Endothelial cell of umbilical vein (primary cell): Measurements from ENCODE around the gene TFF3. TPM values are rescaled to one million over a fixed set of nuclear protein-coding genes. Genes with fewer than 3 reads are reported as not detected.

ENCODE experiments used
- BruUV-seq: library from RNA; stranded (reverse); fragments of 400-500 nt; replicated peaks from 2 replicates; lab custom pipeline; 2021; lab: Mats Ljungman, UMichigan
- CTCF ChIA-PET: fragments of 300-600, 350-600 bp; sonication (Branson Sonifier 250); formaldehyde crosslinking; loops from one replicate; lab custom pipeline; 2021; ENCODE audit warnings: antibody characterized with exemption, inconsistent platforms; lab: Charles Lee
- POLR2A ChIA-PET: fragments of 300-600, 350-600 bp; sonication (Branson Sonifier 250); formaldehyde crosslinking; loops from one replicate; lab custom pipeline; 2021; ENCODE audit warnings: antibody characterized with exemption, inconsistent platforms; lab: Charles Lee
- DNase-seq: peaks from one replicate; pipeline ENCODE4 v3.0.0-alpha.2; 2011; ENCODE audit warnings: low read depth, low spot score
- FAIRE-seq: peaks from 2 replicates; lab custom pipeline; 2011; peaks lifted over from hg19 to GRCh38; lab: Jason Lieb, UNC
- H2AFZ ChIP-seq: 2 replicates; pipeline ENCODE4 v1.6.0; 2012; ENCODE audit warnings: low read depth, low read length, control low read depth, inconsistent platforms
- H3K27ac ChIP-seq: 2 replicates; pipeline ENCODE4 v1.5.1; 2011; ENCODE audit warnings: low read depth, mild to moderate bottlenecking, control low read depth, low read length, moderate library complexity; ENCODE audit not compliant: insufficient read depth
- H3K27me3 ChIP-seq, 2 experiments: 2 replicates each; pipeline versions ENCODE4 v1.6.0 to v1.6.1; 2011; ENCODE audit warnings: low read length in 2 of 2, mixed read lengths in 1 of 2; ENCODE audit not compliant: control insufficient read depth in 2 of 2, insufficient read depth in 2 of 2
- H3K36me3 ChIP-seq, 2 experiments: 2 replicates in 1 of 2; 3 replicates in 1 of 2; pipeline ENCODE4 v1.5.1; 2011; ENCODE audit warnings: low read length in 2 of 2, mild to moderate bottlenecking in 1 of 2, moderate library complexity in 1 of 2; ENCODE audit not compliant: control insufficient read depth in 2 of 2, insufficient read depth in 2 of 2; ENCODE audit errors: extremely low read depth in 1 of 2
- H3K4me1 ChIP-seq: 3 replicates; pipeline ENCODE4 v1.5.1; 2011; ENCODE audit warnings: mild to moderate bottlenecking, low read length; ENCODE audit not compliant: control insufficient read depth, insufficient read depth; ENCODE audit errors: extremely low read depth
- H3K4me2 ChIP-seq: 2 replicates; pipeline ENCODE4 v1.6.1; 2011; ENCODE audit warnings: low read length, control low read depth, mixed read lengths; ENCODE audit not compliant: insufficient read depth
- H3K4me3 ChIP-seq, 3 experiments: fragments of 200-600 bp in 1 of 3; sonication (generic), shearing (Covaris generic) in 1 of 3; replicated peaks in 1 of 3; 2 replicates each; pipeline ENCODE4 v1.5.1; 2011 to 2016; ENCODE audit warnings: control low read depth in 3 of 3, low read length in 3 of 3, mild to moderate bottlenecking in 2 of 3, inconsistent platforms in 1 of 3, low read depth in 1 of 3, moderate library complexity in 1 of 3; ENCODE audit not compliant: insufficient read depth in 1 of 3
- H3K79me2 ChIP-seq: 2 replicates; pipeline ENCODE4 v1.6.0; 2012; ENCODE audit warnings: low read length, inconsistent platforms; ENCODE audit not compliant: control insufficient read depth, insufficient read depth
- H3K9ac ChIP-seq: replicated peaks from 2 replicates; pipeline ENCODE3; 2011; ENCODE audit warnings: low read length, control low read depth; ENCODE audit not compliant: insufficient read depth; ENCODE audit errors: extremely low read depth
- H3K9me1 ChIP-seq: replicated peaks from 3 replicates; pipeline ENCODE4 v1.6.0; 2011; ENCODE audit warnings: mild to moderate bottlenecking, low read length; ENCODE audit not compliant: control insufficient read depth, insufficient read depth; ENCODE audit errors: extremely low read depth
- H3K9me3 ChIP-seq: replicated peaks from 2 replicates; pipeline ENCODE4 v1.5.1; 2012; ENCODE audit warnings: low read length, inconsistent platforms; ENCODE audit not compliant: control insufficient read depth, insufficient read depth
- H4K20me1 ChIP-seq: replicated peaks from 2 replicates; pipeline ENCODE3; 2011; ENCODE audit warnings: mild to moderate bottlenecking, low read length; ENCODE audit not compliant: control insufficient read depth, insufficient read depth; ENCODE audit errors: extremely low read depth
- CTCF ChIP-seq, 2 donors: IDR thresholded peaks; 1 replicate in 1 of 2; 2 replicates in 1 of 2; pipeline ENCODE4 v1.5.1; 2011; ENCODE audit warnings: low read length in 2 of 2, mild to moderate bottlenecking in 2 of 2, moderate library complexity in 2 of 2, control low read depth in 1 of 2, inconsistent platforms in 1 of 2, low read depth in 1 of 2; ENCODE audit not compliant: insufficient read depth in 1 of 2; ENCODE audit errors: extremely low read depth in 1 of 2
- EZH2 ChIP-seq: IDR thresholded peaks from 2 replicates; pipeline ENCODE4 v1.6.1; 2012; ENCODE audit warnings: borderline replicate concordance, low read depth, mild to moderate bottlenecking, moderate library complexity, low read length, inconsistent platforms; ENCODE audit not compliant: severe bottlenecking
- FOS ChIP-seq: IDR thresholded peaks from 2 replicates; pipeline ENCODE4 v1.6.1; 2011; ENCODE audit warnings: mild to moderate bottlenecking, low read length, moderate library complexity, borderline replicate concordance; ENCODE audit not compliant: insufficient read depth
- GATA2 ChIP-seq: IDR thresholded peaks from 2 replicates; pipeline ENCODE4 v1.7.0; 2011; ENCODE audit warnings: low read depth, mild to moderate bottlenecking, moderate library complexity, mixed read lengths, low read length; ENCODE audit not compliant: insufficient read length, insufficient read depth
- JUN ChIP-seq: IDR thresholded peaks from 2 replicates; pipeline ENCODE4 v1.6.1; 2011; ENCODE audit warnings: borderline replicate concordance, low read depth; ENCODE audit not compliant: insufficient read length, insufficient read depth
- MAX ChIP-seq: IDR thresholded peaks from 2 replicates; pipeline ENCODE4 v1.6.1; 2011; ENCODE audit not compliant: insufficient read depth, insufficient read length
- MYC ChIP-seq: IDR thresholded peaks from one replicate; pipeline ENCODE4 v1.6.1; 2011; ENCODE audit warnings: mild to moderate bottlenecking, low read depth, low read length
- POLR2A ChIP-seq: IDR thresholded peaks from 2 replicates; pipeline ENCODE4 v1.6.1; 2012; ENCODE audit warnings: low read depth, mild to moderate bottlenecking, control low read depth, low read length
- POLR2AphosphoS5 ChIP-seq: IDR thresholded peaks from 2 replicates; pipeline ENCODE4 v1.6.1; 2012; ENCODE audit warnings: low read depth, mild to moderate bottlenecking, control low read depth, low read length, moderate library complexity; ENCODE audit not compliant: insufficient read depth
- dilution Hi-C: fragments of 300-500 bp; cut with MboI; formaldehyde crosslinking; loops from one replicate; pipeline ENCODE4 v1.15.0; 2019; ENCODE audit warnings: low sequenced_read_pairs; ENCODE audit not compliant: extremely low pct_ligation_motif_present
- intact Hi-C: fragments of 100-400 bp; cut with micrococcal nuclease; formaldehyde crosslinking; loops from one replicate; pipeline ENCODE4 v1.10.0; 2022
- polyA plus RNA-seq, 4 experiments: library from polyadenylated mRNA; depleted of rRNA in 3 of 4; stranded (reverse) in 3 of 4; unstranded in 1 of 4; fragments of >200 nt; gene quantifications; 2 replicates each; pipeline versions ENCODE4 v1.2.1 to v1.2.3, GENCODE V29; 2011 to 2012; ENCODE audit warnings: missing spikeins in 1 of 4
- total RNA-seq: library from RNA; stranded (reverse); gene quantifications from 2 replicates; pipeline ENCODE4 v1.2.3, GENCODE V29; 2021

The TFF3 gene
- total and polyA plus RNA-seq, 2 donors (not counting 3 experiments of a cell fraction or from before 2014, with no cell fraction given), result 0.93 to 1.8 TPM

GRCh38 chr21:42337276-42337675, 22.1 kb upstream of the TFF3 start:
- CTCF ChIA-PET, result interaction anchor here (1.0 to 2.0 kb wide), 8 partner anchors 9 to 480 kb away, joined by 3 to 10 read pairs (median 4); no protein-coding TSS in a partner anchor
- H3K9me3 ChIP-seq, result no peaks in the 10 kb centered on the region
- H3K27ac ChIP-seq, result no peak overlapping the region
- H3K4me2 ChIP-seq, result no peak overlapping the region
- H3K27me3 ChIP-seq, result peaks cover 14 to 35% of the 10 kb centered on the region in 2 experiments
- no peak for DNase-seq
- no peak overlapping the region for H2AFZ ChIP-seq
- H3K9me1 ChIP-seq, result no peaks in the 10 kb centered on the region
- FAIRE-seq, result no peak
- no peaks in the 10 kb centered on the region for H3K79me2 ChIP-seq
- no peak overlapping the region for H3K4me3 ChIP-seq
- dilution Hi-C loops (no loop called here), intact Hi-C loops (loop anchor here (10.0 kb wide), 1 partner anchor 192 kb away; no protein-coding TSS in a partner anchor)
- no TSS peak for BruUV-seq
- no peaks in the 10 kb centered on the region for H4K20me1 ChIP-seq
- TF ChIP-seq FOS (no peak), GATA2 (no peak), EZH2 (no peak), MYC (no peak), JUN (no peak), POLR2AphosphoS5 (no peak), CTCF (IDR thresholded peaks at IDR 0.05; ENCODE audit: extremely low read depth in 1 of 2, insufficient read depth in 1 of 2, low read depth in 1 of 2, low read length in 2 of 2) (no peak), POLR2A (no peak), MAX (no peak)
- POLR2A ChIA-PET, result no interaction called here
- H3K4me1 ChIP-seq, result no peaks in the 10 kb centered on the region
- no peaks in the 10 kb centered on the region for H3K36me3 ChIP-seq
- H3K9ac ChIP-seq, result no peak overlapping the region
